DMS 273 treated with DMSO at 0.1 percent for 48 hours (cell line): ENCODE data around the gene MACROH2A1.

Experiments used
- DNase-seq: peaks from one replicate; lab custom pipeline; 2025; lab: John Stamatoyannopoulos, UW

Gene MACROH2A1

GRCh38 chr5:135313946-135314345 lies 85.1 kb downstream of the MACROH2A1 start:
- no peak for DNase-seq

DNA sequence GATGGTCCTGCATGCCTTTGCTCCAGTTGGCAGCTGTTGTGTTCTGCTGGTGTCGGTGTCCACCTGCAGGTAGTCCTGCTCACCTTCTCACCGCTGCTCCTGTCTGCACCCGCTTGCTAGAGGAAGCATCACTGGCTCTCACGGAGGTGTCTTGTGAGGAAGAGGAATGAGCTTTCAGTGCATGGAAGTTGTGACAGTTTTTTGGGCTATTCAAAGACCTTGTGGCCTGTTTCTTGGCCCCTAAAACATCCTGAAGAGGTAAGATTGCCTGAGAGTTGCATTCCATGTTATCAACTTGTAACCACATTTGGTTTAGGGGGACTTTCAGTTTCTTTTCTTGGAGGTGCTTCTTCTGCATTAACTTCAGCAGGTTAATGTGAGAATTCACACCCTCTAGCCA lies 85.6 kb downstream of the MACROH2A1 start:
- no peak for DNase-seq

DNA sequence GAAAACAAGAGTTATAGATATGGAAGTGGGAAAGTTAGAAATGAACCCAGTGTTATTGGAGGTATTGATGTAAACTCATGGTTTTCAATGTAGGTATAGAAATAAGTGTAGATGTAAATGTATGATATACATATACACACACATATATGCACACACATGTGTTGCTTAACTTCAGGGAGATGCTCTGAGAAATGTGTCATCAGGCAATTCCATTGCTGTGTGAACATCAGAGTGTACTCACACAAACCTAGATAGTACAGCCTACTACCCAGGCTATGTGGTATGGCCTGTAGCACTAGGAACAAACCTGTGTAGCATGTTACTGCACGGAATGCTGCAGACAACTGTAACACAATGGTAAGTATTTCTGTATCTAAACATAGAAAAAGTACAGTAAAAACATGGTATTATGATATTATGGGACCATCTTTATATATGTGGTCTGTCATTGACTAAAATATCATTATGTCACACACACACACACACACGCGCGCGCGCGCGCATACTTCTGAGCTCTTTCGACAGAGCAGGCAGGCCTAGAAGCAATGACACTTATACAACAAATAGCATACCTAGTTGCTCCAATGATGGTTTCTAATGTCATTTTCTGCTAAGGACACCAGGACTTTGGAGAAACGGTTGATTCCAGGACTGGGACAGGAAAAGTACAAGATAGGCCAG lies 86.6 kb downstream of the MACROH2A1 start:
- DNase-seq, result no peak

- no peak for DNase-seq
Measured at GRCh38 chr5:135310328-135310989, 88.6 kb downstream of the MACROH2A1 start.

DNA sequence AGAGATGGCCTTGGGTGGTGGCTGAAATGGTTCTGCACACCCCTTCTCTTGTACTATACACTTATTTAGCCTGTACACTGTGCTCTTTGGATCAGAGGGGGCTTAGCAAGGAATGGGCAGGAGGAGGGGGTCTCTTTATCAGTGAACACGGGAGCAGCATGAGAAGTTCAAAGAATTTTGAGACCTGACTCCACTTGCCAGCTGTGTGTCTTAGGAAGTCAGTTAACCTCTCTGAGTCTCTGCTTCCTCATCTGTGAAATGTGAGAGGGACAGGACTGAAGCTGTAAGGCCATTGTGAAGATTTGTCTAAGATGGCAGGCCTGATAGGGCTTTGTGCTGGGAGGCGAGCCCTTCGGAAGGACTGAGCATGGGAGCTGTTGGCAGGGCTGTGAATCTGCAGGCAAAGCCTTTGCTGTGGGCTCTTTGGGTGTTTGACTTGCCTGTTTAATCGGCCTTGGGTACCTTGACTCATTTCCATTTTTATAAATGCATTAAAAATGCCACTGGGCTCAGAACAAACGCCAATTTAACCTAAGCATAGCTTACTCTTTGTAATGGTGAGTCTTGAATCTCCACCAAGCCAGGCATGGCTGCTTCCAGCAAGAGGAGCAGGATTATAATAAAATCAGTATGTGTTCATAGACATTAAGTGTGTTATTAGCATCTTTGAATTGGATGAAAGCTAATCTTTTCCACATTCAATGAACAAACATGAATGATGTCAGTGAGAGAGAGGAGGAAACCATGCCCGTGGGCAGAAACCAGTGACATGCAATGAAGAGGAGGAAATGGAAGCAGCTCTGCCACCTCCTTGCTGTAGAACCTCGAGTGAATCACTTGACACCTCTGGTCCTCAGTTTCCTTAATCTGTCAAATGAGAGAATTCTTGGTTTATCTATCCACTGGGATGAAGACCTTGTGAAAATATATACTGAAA lies 89.4 kb downstream of the MACROH2A1 start:
- DNase-seq, result no peak

- no peak for DNase-seq
Measured at GRCh38 chr5:135308752-135309151, 90.3 kb downstream of the MACROH2A1 start.

GRCh38 chr5:135308245-135308644 lies 90.8 kb downstream of the MACROH2A1 start:
- DNase-seq, result no peak

DNA sequence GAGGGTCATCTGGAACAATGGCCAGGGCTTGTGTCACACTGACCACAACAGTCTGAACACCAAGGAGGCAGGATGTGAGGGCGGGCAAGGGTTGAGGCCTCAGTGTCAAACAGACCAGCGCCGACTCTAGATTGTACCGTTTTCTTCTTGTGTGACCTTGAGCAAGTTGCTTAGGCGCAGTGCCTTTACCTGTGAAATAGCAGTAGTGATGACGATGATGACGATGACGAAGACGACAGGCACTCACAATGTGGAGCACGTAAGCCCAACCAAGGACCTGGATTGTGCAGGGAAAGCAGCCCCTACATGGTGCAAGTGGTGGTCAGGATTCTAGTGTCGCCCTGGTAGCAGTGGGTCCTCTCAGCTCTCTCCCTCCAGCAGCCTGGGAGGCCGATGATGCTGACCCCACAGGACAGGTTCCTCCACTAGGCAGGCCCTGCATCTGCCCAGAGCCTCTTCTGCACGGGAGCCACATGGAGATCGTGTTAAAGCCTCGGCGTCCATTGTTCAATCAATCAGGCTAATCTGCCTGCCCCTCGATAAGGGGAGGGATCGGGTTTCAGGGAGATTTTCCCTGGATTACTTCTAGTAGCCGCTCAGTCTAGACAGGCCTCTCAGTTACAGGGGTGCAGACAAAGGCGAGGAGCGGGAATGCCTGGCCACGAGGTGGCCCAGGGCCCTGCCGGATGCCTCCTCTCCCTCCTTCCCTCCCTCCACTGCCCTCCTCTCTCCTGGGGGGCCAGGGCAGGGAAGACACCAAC lies 91.7 kb downstream of the MACROH2A1 start:
- no peak for DNase-seq

DNA sequence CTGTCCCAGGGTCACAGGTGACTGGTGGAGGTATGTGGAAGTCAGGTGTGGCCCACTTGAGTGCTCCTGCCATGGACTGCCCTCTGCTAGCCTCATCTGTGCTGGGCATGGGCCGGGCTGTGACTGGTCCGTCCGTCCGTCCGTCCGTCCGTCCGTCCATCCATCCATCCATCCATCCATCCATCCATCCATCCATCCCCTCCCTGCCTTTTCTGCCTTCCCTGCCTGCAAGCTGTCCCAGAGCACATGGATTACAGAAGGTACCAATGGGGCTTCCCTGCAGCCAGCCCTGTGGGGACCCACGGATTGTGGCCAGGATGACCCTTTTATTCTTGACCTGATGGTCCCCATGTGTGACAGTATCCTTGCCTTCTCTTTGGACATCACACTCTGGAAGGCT lies 92.5 kb downstream of the MACROH2A1 start:
- no peak for DNase-seq

DNA sequence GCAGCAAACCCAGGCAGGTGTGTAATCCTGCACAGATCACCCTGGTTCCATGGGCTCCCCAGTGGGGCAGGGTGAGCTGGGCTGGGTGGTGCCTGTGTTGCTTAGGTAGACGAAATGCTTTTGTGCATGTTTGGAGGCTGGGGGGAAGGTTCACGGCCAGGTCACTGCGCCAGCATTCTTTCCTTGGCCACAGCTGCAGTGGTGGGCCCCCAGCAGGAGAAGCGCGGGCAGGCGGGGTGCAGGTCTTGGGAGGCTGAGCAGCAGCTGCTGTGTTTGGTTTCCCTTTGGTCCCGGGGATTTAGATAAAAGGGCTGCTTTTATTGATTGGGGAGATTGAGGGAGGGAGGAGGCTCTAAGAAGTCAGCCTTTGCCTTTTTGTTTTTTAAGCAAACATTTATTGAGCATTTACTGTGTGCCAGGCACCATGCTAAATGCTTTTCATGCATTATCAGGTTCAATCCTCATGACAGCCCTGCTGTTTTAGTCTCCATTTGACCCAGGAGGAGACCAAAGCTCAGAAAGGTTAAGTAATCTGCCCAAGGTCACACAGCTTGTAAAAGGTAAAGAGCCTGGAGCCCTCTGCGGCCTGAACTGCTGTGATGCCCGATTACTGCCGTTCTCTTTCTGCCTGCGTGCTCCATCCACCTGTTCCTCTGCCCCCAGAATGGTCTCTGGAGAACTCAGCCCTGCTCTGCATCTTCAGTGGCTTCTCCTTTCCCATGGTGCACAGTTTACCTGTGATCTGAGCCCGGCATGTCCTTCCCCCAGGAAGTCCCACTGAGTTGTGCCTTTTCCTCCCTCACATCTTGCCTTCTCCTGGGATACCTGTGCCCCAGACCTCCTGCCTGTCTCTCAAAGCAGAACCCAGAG lies 94.4 kb downstream of the MACROH2A1 start:
- DNase-seq, result no peak

DNA sequence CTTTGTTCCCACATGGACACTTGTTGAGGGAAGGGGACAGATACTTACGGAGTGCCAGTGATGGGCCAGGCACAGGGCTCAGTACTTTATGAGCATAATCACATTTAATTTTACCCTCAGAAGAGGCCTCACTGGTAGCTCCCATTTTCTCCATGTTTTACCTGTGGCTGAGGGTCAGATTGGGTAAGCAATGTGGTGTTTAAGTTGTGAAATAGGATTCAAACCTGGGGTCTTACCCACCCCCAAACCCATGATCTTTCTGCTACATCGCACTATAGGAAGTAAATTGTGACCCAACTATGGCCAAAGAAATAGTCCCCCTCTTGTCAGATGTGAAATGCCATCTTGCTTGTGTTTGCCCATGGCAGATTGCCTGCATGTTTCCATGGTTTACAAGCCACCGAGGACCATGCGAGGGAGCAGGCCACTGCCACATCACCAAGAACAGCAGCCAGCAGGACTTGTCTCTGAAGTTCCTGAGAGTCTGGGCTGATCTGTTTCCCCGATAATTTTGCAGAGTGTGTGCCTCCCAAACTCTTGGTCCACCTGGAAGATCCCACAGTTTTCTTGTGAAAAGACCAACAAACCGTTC lies 95.4 kb downstream of the MACROH2A1 start:
- DNase-seq, result no peak

DNA sequence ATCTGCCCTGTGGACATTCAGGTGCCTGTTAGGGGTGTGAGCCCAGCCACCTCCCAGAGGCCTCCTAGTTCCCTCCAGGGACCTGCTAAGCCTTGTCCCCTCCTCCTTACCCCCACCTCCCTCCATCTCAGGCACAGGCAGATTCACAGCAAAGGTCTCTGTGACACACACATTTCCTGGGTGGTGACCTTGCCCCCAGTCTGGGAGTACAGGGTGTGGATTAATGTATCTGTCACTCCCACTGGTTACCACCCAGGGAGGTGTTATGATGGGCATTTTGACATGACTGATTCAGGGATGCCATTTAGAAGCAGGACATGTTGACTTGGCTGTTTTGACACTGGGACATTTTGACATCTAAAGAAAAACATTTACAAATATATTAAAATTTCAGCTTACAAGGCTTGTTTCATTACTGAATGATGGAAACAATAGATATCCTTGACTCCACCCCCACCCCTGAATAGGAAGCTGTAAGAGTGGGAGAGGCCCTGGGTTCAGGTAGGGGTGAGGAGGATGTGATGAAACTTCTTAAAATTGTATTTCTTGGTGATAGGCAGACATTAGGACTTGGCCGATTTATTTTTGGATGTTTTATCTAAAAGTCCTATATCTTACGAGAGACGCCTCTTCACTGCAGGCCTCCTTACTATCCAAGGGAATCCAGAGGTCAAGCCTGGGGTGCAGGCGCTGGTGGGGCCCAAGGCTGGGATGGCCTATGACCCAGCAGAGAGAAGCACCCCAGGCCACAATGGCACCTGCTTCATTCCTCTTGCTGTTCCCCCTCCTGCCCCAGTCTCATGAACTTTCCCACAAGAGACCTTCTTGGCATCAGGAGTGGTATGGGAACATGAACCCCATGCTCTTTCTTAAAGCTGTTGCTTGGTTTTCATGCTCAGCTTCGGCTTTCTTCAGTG lies 101.9 kb downstream of the MACROH2A1 start:
- no peak for DNase-seq

DNA sequence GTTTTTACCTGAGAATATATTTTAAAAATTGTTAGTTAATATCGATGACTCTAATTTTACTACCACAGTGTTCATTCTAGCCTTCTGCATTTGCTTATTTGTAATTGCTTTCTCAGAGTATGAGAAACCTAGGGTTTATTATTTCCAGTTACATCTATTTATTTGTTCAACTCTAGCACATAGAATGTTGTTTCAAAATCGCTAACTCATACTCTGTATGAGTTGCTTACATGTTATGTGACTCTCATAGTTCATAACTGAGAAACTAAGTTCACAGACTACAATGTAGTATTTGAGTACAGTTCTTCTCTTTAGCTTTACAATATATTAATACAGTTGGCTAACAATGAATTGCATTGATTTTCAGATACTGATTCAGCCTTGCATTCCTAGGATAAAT lies 103.2 kb downstream of the MACROH2A1 start:
- no peak for DNase-seq

DNA sequence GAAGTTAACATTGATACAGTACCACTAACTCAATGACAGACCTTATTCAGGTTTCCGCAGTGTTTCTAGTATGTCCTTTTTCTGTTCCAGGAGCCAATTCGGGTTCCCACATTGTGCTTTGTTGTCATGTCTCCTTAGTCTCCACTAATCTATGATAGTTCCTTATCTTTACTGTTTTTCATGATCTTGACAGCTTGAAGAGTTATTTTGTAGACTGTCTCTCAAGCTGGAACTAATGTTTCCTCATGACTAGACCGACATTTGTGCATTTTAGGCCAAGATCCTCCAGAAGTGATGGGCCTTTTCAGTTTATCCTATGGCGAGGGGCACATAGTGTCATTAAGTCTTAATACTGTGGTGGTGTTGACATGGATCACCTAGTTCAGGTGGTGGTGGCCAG lies 104.2 kb downstream of the MACROH2A1 start:
- no peak for DNase-seq

- DNase-seq, result no peak
Measured at GRCh38 chr5:135289651-135290050, 109.4 kb downstream of the MACROH2A1 start.

- no peak for DNase-seq
Measured at GRCh38 chr5:135287551-135287950, 111.5 kb downstream of the MACROH2A1 start.
